Fibroblast of the aortic adventitia (primary cell): ENCODE measurements around the gene ZBTB18. TPM values are rescaled to one million over a fixed set of nuclear protein-coding genes. Genes with fewer than 3 reads are reported as not detected.

Experiments used
- DNase-seq: peaks from one replicate; pipeline ENCODE4 v3.0.0-alpha.2; 2010; ENCODE audit warnings: low read depth
- H3K4me3 ChIP-seq: 2 replicates; pipeline ENCODE4 v1.5.1; 2011; ENCODE audit warnings: low read depth, mild to moderate bottlenecking, control low read depth, low read length, moderate library complexity
- small RNA-seq: library from RNA; depleted of rRNA; stranded (forward); fragments of <200 nt; gene quantifications from one replicate; pipeline ENCODE3, GENCODE V24; 2012
- total RNA-seq: library from RNA; depleted of rRNA; stranded (reverse); fragments of >200 nt; gene quantifications from 2 replicates; pipeline ENCODE4 v1.2.3, GENCODE V29; 2012; ENCODE audit warnings: low replicate concordance
- TF ChIP-seq, protein P1 (sequence below): IDR thresholded peaks from 2 replicates; pipeline ENCODE4 v1.5.1; 2011; ENCODE audit warnings: mild to moderate bottlenecking, low read length, control low read depth, inconsistent platforms; ENCODE audit not compliant: insufficient read depth

ZBTB18 gene
- total RNA-seq, 1 donor = 2.9 TPM

DNA sequence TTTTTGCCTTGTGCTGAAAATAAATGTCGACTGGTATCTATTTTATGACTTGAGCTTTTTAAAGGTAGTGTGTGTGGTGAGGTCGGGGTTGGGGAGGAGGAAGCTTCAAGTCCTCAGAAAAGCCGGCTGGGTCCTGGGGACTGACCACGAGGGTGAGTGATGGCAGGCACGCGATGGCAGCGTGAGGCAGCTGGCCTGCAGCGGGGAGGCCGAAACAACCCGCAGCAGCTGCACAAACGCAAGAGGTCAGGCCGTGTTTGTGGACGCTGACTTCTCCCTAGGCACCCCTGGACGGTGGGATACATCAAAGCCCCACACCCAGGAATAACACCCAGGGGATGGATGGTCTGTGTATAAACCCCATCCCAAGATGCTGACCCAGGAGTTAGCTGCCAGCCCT, 51.4 kb downstream of the ZBTB18 start:
- TF ChIP-seq, protein P1, sequence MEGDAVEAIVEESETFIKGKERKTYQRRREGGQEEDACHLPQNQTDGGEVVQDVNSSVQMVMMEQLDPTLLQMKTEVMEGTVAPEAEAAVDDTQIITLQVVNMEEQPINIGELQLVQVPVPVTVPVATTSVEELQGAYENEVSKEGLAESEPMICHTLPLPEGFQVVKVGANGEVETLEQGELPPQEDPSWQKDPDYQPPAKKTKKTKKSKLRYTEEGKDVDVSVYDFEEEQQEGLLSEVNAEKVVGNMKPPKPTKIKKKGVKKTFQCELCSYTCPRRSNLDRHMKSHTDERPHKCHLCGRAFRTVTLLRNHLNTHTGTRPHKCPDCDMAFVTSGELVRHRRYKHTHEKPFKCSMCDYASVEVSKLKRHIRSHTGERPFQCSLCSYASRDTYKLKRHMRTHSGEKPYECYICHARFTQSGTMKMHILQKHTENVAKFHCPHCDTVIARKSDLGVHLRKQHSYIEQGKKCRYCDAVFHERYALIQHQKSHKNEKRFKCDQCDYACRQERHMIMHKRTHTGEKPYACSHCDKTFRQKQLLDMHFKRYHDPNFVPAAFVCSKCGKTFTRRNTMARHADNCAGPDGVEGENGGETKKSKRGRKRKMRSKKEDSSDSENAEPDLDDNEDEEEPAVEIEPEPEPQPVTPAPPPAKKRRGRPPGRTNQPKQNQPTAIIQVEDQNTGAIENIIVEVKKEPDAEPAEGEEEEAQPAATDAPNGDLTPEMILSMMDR = no peak
- DNase-seq = no peak

DNA sequence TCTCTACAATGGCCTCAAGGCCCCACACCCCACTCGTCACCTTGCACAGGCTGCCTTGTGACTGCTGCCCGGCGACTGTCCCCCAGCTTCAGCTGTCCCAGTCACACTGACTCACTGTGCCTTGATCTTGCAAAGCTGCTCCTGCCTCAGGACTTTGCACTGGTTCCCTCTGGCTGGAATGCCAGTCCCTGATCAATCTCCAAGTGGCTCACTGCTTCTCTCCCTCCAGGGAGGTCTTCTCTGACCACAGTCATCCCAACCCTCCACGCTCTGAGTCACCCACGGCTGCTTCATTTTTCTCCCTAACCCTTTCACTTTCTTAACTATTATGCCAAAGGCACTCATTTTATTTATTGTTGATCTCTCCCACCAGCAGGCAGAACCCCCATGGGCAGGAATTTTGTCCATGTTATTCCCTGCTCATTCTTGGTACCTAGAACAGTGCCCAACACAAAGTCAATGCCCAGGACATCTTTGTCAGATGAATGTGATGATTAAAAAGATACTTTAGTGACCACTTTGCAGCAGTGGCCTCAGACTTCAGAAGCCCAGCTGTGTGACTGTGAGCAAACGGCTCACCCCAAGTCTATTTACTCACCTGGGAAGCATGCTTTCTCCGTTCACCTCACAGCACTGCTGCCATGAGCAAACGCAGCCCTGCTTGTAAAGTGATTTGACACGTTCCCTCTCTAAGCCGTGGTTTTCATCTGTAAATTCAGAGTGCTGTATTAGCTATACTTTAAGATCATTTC, 53.4 kb downstream of the ZBTB18 start:
- TF ChIP-seq, protein P1 = no peak
- DNase-seq = peak; percentile 70
- H3K4me3 ChIP-seq = no peak overlapping the region

More for the DNA sequence above, 51.4 kb downstream of the ZBTB18 start:
- H3K4me3 ChIP-seq = no peak overlapping the region

DNA sequence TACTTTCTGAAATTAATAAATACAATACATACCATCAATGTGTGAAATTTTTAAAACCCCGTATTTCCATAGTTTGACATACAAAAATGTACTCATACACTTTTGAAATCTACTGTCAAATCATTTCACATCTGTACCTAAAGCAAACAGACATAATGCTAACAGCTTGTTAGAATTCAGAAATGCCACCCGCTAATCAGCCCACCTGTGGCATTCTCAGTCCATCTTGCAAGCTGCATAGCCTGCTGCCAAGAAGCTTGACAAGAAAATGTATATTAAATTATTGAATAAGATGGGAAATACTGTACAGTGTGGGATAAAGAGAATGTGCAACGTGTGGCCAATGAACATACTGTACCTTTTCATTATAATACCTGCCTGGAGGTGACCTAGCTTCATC, 55.1 kb downstream of the ZBTB18 start:
- H3K4me3 ChIP-seq = no peak overlapping the region
- DNase-seq = no peak
- TF ChIP-seq, protein P1 = no peak

Small RNA genes lying within 50 kb of the gene (small RNA-seq; reads per million reads assigned to genes)
- not detected for gene RN7SL148P

Other genes starting within 250 kb of the ZBTB18 start
- 36.6 and 44.6 TPM in 2 replicates for gene AKT3, start 201.0 kb upstream of the ZBTB18 start, total RNA-seq